HCT116 (cell line): ENCODE results near the gene PSD. TPM values are rescaled to one million over a fixed set of nuclear protein-coding genes. Genes with fewer than 3 reads are reported as not detected.

Source experiments
- ATAC-seq: fragments of 200-7000 bp; cut with Tn5 transposase; 2 replicates; pipeline ENCODE4 v1.9.1; 2020; ENCODE audit warnings: mild to moderate bottlenecking, moderate library complexity
- BruUV-seq: library from RNA; stranded (reverse); fragments of 400-500 nt; replicated peaks from 2 replicates; lab custom pipeline; 2021; lab: Mats Ljungman, UMichigan
- CTCF ChIA-PET: fragments of 300-600 bp; sonication (Branson Sonifier 250); formaldehyde crosslinking; loops from one replicate; lab custom pipeline; 2021; ENCODE audit warnings: antibody characterized with exemption; lab: Charles Lee
- POLR2A ChIA-PET: fragments of 300-600, 350-600 bp; sonication (Branson Sonifier 250); formaldehyde crosslinking; loops from one replicate; lab custom pipeline; 2021; ENCODE audit warnings: antibody characterized with exemption; lab: Charles Lee
- RAD21 ChIA-PET, 2 experiments: fragments of 300-600 bp; sonication (Branson Sonifier 250); formaldehyde crosslinking; loops; one replicate each; lab custom pipeline; 2023; ENCODE audit warnings: low total read pairs in 2 of 2; ENCODE audit not compliant: uncharacterized antibody in 2 of 2, unreplicated experiment in 2 of 2, low non-redundant PET in 1 of 2; lab: Charles Lee
- DNase-seq: peaks from one replicate; pipeline ENCODE4 v3.0.0-alpha.2; 2010; ENCODE audit warnings: low read depth, low spot score
- H2AFZ ChIP-seq: fragments of 200-600 bp; shearing (Covaris generic), sonication (generic); 2 replicates; pipeline ENCODE4 v1.6.1; 2017; ENCODE audit warnings: low read depth, mixed run types, mixed read lengths, antibody characterized with exemption, low read length; ENCODE audit not compliant: poor library complexity, severe bottlenecking
- H3K27ac ChIP-seq: 2 replicates; pipeline ENCODE4 v1.5.1; 2012; ENCODE audit warnings: low read depth, low read length
- H3K27me3 ChIP-seq: fragments of 200-600 bp; sonication (generic); 2 replicates; pipeline ENCODE4 v1.6.1; 2016; ENCODE audit warnings: mixed run types, low read length, mixed read lengths; ENCODE audit not compliant: insufficient read depth
- H3K36me3 ChIP-seq, 2 experiments: fragments of 200-500 bp in 1 of 2; fragments of 200-600 bp in 1 of 2; sonication (Bioruptor generic) in 1 of 2; sonication (generic) in 1 of 2; 2 replicates each; pipeline versions ENCODE4 v1.5.1 to v1.6.1; 2014 to 2016; ENCODE audit warnings: low read length in 2 of 2, inconsistent platforms in 1 of 2, mixed read lengths in 1 of 2, mixed run types in 1 of 2; ENCODE audit not compliant: insufficient read depth in 2 of 2, control insufficient read depth in 1 of 2
- H3K4me1 ChIP-seq, 2 experiments: fragments of 200-600 bp in 1 of 2; sonication (generic) in 1 of 2; 2 replicates each; pipeline versions ENCODE4 v1.5.1 to v1.6.1; 2012 to 2017; ENCODE audit warnings: low read length in 2 of 2, inconsistent platforms in 1 of 2, mild to moderate bottlenecking in 1 of 2, mixed read lengths in 1 of 2, mixed run types in 1 of 2, moderate library complexity in 1 of 2; ENCODE audit not compliant: insufficient read depth in 2 of 2, control insufficient read depth in 1 of 2
- H3K4me2 ChIP-seq: fragments of 200-600 bp; sonication (generic); 2 replicates; pipeline ENCODE4 v1.6.1; 2017; ENCODE audit warnings: mixed run types, low read length, mixed read lengths
- H3K4me3 ChIP-seq, 2 experiments: fragments of 200-600 bp in 1 of 2; sonication (generic) in 1 of 2; replicated peaks in 1 of 2; 2 replicates each; pipeline ENCODE4 v1.5.1; 2011 to 2016; ENCODE audit warnings: low read length in 2 of 2, control low read depth in 1 of 2, low read depth in 1 of 2, mild to moderate bottlenecking in 1 of 2, mixed read lengths in 1 of 2, mixed run types in 1 of 2
- H3K79me2 ChIP-seq: fragments of 200-600 bp; sonication (generic); 2 replicates; pipeline ENCODE4 v1.6.1; 2017; ENCODE audit warnings: mild to moderate bottlenecking, mixed run types, low read length, moderate library complexity, mixed read lengths; ENCODE audit not compliant: insufficient read depth
- H3K9ac ChIP-seq: fragments of 200-600 bp; sonication (generic); 2 replicates; pipeline ENCODE4 v1.6.1; 2016; ENCODE audit warnings: low read length, mixed read lengths
- H3K9me2 ChIP-seq: fragments of 200-600 bp; sonication (generic), shearing (Covaris generic); 2 replicates; pipeline ENCODE4 v1.6.1; 2017; ENCODE audit warnings: mixed run types, mild to moderate bottlenecking, moderate library complexity; ENCODE audit not compliant: insufficient read depth
- H3K9me3 ChIP-seq, 2 experiments: fragments of 200-500 bp in 1 of 2; fragments of 200-600 bp in 1 of 2; sonication (Bioruptor generic) in 1 of 2; sonication (generic) in 1 of 2; 2 replicates each; pipeline ENCODE4 v1.6.1; 2014 to 2017; ENCODE audit warnings: low read length in 2 of 2, mixed read lengths in 2 of 2, inconsistent platforms in 1 of 2, low read depth in 1 of 2, mild to moderate bottlenecking in 1 of 2, mixed run types in 1 of 2, moderate library complexity in 1 of 2; ENCODE audit not compliant: control insufficient read depth in 1 of 2, insufficient read depth in 1 of 2
- H4K20me1 ChIP-seq: fragments of 200-600 bp; sonication (generic), shearing (Covaris generic); 2 replicates; pipeline ENCODE4 v1.6.1; 2017; ENCODE audit warnings: mixed run types, mild to moderate bottlenecking, moderate library complexity; ENCODE audit not compliant: insufficient read depth
- CBX3 ChIP-seq: IDR thresholded peaks from 2 replicates; pipeline ENCODE4 v1.6.1; 2012; ENCODE audit warnings: low read depth
- CEBPB ChIP-seq: IDR thresholded peaks from 2 replicates; pipeline ENCODE4 v1.6.1; 2012; ENCODE audit warnings: low read depth
- EGR1 ChIP-seq: IDR thresholded peaks from 2 replicates; pipeline ENCODE4 v1.6.1; 2012; ENCODE audit warnings: low read depth
- EZH2 ChIP-seq: fragments of 200-600 bp; sonication (generic); IDR thresholded peaks from 2 replicates; pipeline ENCODE4 v1.6.1; 2017; ENCODE audit warnings: antibody characterized with exemption, mixed run types
- JUND ChIP-seq: IDR thresholded peaks from 2 replicates; pipeline ENCODE4 v1.6.1; 2012
- POLR2A ChIP-seq: IDR thresholded peaks from 2 replicates; pipeline ENCODE4 v1.7.0; 2011; ENCODE audit warnings: borderline replicate concordance; ENCODE audit not compliant: insufficient read depth, insufficient read length; ENCODE audit errors: extremely low read depth
- RAD21 ChIP-seq: IDR thresholded peaks from 2 replicates; pipeline ENCODE4 v1.6.1; 2012; ENCODE audit warnings: low read depth, mild to moderate bottlenecking
- SP1 ChIP-seq: IDR thresholded peaks from 2 replicates; pipeline ENCODE4 v1.6.1; 2012; ENCODE audit warnings: low read depth
- SRF ChIP-seq: IDR thresholded peaks from 2 replicates; pipeline ENCODE4 v1.6.1; 2012; ENCODE audit warnings: low read depth
- TCF7L2 ChIP-seq: IDR thresholded peaks from 2 replicates; pipeline ENCODE4 v1.7.0; 2011; ENCODE audit warnings: borderline replicate concordance, inconsistent platforms; ENCODE audit not compliant: insufficient read depth, insufficient read length; ENCODE audit errors: extremely low read depth
- YY1 ChIP-seq: IDR thresholded peaks from 2 replicates; pipeline ENCODE4 v1.6.1; 2011; ENCODE audit warnings: low read length, low read depth, moderate library complexity, mild to moderate bottlenecking; ENCODE audit not compliant: insufficient replicate concordance; ENCODE audit errors: extremely low read depth
- ZNF274 ChIP-seq: fragments of 200-500 bp; sonication (Bioruptor generic); IDR thresholded peaks from 2 replicates; pipeline ENCODE4 v1.6.1; 2014; ENCODE audit warnings: mild to moderate bottlenecking, low read depth, low read length, inconsistent platforms
- intact Hi-C: fragments of 100-400 bp; cut with micrococcal nuclease; formaldehyde crosslinking; loops from 2 replicates; pipeline ENCODE4 v1.10.0; 2022
- total RNA-seq: library from RNA; stranded (reverse); gene quantifications from one replicate; pipeline ENCODE4 v1.2.1, GENCODE V29; 2021; ENCODE audit not compliant: unreplicated experiment
- TF ChIP-seq, protein P1 (sequence below): IDR thresholded peaks from 2 replicates; pipeline ENCODE4 v1.6.1; 2012
- TF ChIP-seq, protein P2 (sequence below): IDR thresholded peaks from 2 replicates; pipeline ENCODE4 v1.6.1; 2012; ENCODE audit warnings: low read depth
- TF ChIP-seq, protein P3 (sequence below), 3 experiments: fragments of 200-600 bp in 1 of 3; sonication (generic) in 1 of 3; IDR thresholded peaks in 2 of 3; conservative IDR thresholded peaks in 1 of 3; 2 replicates each; pipeline ENCODE4 v1.5.1; 2012 to 2017; ENCODE audit warnings: low read depth in 2 of 3, low read length in 2 of 3, antibody characterized with exemption in 1 of 3, borderline replicate concordance in 1 of 3, control low read depth in 1 of 3, mild to moderate bottlenecking in 1 of 3, mixed read lengths in 1 of 3, mixed run types in 1 of 3, moderate library complexity in 1 of 3; ENCODE audit not compliant: insufficient read depth in 1 of 3
- TF ChIP-seq, protein P4 (sequence below): IDR thresholded peaks from 2 replicates; pipeline ENCODE4 v1.6.1; 2012

Gene PSD
- total RNA-seq, 1 experiment from 2014 or later = 9.7 TPM

DNA sequence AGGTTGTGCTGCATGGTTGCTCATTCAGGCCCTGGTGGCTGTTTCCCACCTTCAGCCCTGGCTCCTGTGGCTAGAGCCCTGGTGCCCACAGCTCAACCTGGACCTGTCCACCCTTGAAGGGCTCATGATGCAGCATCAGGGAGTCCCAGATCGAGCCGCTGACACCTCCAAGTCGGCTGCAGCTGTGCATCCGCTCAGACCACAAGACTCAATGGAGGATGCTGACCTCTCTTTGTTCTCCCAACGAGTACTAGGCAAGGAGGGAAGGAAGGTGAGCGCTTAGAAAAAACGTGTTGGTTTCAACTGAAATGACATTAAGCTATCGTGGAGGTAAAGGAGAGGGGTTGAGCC is 42.2 kb upstream of the PSD start:
- RAD21 ChIA-PET = no interaction called here
- BruUV-seq = no TSS peak
- no peaks in the 10 kb centered on the region for H3K9me2 ChIP-seq
- TF ChIP-seq TCF7L2 = no peak
- TF ChIP-seq, protein P1, sequence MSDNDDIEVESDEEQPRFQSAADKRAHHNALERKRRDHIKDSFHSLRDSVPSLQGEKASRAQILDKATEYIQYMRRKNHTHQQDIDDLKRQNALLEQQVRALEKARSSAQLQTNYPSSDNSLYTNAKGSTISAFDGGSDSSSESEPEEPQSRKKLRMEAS = no peak
- TF ChIP-seq EZH2 = no peak
- TF ChIP-seq, protein P2, sequence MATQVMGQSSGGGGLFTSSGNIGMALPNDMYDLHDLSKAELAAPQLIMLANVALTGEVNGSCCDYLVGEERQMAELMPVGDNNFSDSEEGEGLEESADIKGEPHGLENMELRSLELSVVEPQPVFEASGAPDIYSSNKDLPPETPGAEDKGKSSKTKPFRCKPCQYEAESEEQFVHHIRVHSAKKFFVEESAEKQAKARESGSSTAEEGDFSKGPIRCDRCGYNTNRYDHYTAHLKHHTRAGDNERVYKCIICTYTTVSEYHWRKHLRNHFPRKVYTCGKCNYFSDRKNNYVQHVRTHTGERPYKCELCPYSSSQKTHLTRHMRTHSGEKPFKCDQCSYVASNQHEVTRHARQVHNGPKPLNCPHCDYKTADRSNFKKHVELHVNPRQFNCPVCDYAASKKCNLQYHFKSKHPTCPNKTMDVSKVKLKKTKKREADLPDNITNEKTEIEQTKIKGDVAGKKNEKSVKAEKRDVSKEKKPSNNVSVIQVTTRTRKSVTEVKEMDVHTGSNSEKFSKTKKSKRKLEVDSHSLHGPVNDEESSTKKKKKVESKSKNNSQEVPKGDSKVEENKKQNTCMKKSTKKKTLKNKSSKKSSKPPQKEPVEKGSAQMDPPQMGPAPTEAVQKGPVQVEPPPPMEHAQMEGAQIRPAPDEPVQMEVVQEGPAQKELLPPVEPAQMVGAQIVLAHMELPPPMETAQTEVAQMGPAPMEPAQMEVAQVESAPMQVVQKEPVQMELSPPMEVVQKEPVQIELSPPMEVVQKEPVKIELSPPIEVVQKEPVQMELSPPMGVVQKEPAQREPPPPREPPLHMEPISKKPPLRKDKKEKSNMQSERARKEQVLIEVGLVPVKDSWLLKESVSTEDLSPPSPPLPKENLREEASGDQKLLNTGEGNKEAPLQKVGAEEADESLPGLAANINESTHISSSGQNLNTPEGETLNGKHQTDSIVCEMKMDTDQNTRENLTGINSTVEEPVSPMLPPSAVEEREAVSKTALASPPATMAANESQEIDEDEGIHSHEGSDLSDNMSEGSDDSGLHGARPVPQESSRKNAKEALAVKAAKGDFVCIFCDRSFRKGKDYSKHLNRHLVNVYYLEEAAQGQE = no peak
- TF ChIP-seq, protein P3, sequence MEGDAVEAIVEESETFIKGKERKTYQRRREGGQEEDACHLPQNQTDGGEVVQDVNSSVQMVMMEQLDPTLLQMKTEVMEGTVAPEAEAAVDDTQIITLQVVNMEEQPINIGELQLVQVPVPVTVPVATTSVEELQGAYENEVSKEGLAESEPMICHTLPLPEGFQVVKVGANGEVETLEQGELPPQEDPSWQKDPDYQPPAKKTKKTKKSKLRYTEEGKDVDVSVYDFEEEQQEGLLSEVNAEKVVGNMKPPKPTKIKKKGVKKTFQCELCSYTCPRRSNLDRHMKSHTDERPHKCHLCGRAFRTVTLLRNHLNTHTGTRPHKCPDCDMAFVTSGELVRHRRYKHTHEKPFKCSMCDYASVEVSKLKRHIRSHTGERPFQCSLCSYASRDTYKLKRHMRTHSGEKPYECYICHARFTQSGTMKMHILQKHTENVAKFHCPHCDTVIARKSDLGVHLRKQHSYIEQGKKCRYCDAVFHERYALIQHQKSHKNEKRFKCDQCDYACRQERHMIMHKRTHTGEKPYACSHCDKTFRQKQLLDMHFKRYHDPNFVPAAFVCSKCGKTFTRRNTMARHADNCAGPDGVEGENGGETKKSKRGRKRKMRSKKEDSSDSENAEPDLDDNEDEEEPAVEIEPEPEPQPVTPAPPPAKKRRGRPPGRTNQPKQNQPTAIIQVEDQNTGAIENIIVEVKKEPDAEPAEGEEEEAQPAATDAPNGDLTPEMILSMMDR (IDR thresholded peaks at IDR 0.05 in 2 of 3, conservative IDR thresholded peaks at IDR 0.05 in 1 of 3; ENCODE audit: borderline replicate concordance in 1 of 3, insufficient read depth in 1 of 3, low read depth in 2 of 3, low read length in 2 of 3) = no peak
- TF ChIP-seq RAD21 = no peak
- no peak for TF ChIP-seq YY1
- TF ChIP-seq SP1 = no peak
- TF ChIP-seq, protein P4, sequence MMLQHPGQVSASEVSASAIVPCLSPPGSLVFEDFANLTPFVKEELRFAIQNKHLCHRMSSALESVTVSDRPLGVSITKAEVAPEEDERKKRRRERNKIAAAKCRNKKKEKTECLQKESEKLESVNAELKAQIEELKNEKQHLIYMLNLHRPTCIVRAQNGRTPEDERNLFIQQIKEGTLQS = no peak
- no peak for TF ChIP-seq POLR2A
- TF ChIP-seq SRF = no peak
- no peak for TF ChIP-seq EGR1
- no peak for TF ChIP-seq JUND
- no peak for TF ChIP-seq CEBPB
- no peak for TF ChIP-seq ZNF274
- TF ChIP-seq CBX3 = no peak
- H3K27me3 ChIP-seq = no peaks in the 10 kb centered on the region
- peak overlapping the region; percentile 18 to 72; a peak in 3 of 4 replicates for H3K4me3 ChIP-seq
- ATAC-seq (peak; percentile 18), DNase-seq (no peak)
- POLR2A ChIA-PET = interaction anchor here (0.9 to 3.4 kb wide), 4 partner anchors 9 to 42 kb away, joined by 3 to 39 read pairs (median 6); partner anchors contain the start of genes ACTR1A, C10orf95 and CUEDC2
- peaks cover 37% of the 10 kb centered on the region; the same call in 1 of the 2 replicates for H3K79me2 ChIP-seq
- H3K9ac ChIP-seq = peak overlapping the region; percentile 84
- intact Hi-C loops = loop anchor here (5.0 kb wide), 2 partner anchors 39 to 229 kb away; partner anchors contain the start of gene FBXL15
- H4K20me1 ChIP-seq = no peaks in the 10 kb centered on the region
- H3K4me2 ChIP-seq = peak overlapping the region; percentile 93
- no peak overlapping the region; the same call in 1 of the 2 replicates for H3K27ac ChIP-seq
- 0 out of 4 replicates have a peak, but pooled peaks cover 0 to 1% of the 10 kb centered on the region in 2 experiments for H3K36me3 ChIP-seq
- peaks cover 31 to 38% of the 10 kb centered on the region in 2 experiments for H3K4me1 ChIP-seq
- peak overlapping the region; percentile 67 for H2AFZ ChIP-seq
- CTCF ChIA-PET = interaction anchor here (0.9 to 2.9 kb wide), 7 partner anchors 10 to 291 kb away, joined by 3 to 18 read pairs (median 7); partner anchors contain the start of gene C10orf95
- no peaks in the 10 kb centered on the region for H3K9me3 ChIP-seq
